ENCODE data around the gene BOD1L1. TPM values are rescaled to one million over a fixed set of nuclear protein-coding genes. Genes with fewer than 3 reads are reported as not detected.

Gene BOD1L1
- total RNA-seq, 1 experiment from 2014 or later: 22.0 TPM

- Histone ChIP-seq H3K36me3 (ENCODE audit: low read depth, low read length) (no peaks in the 10 kb centered on the region), H3K9me3 (ENCODE audit: low read length) (no peaks in the 10 kb centered on the region), H2AFZ (ENCODE audit: low read length) (no peak overlapping the region), H3F3A (ENCODE audit: low read length, unreplicated experiment) (no peaks in the 10 kb centered on the region), H4K20me1 (ENCODE audit: low read length) (no peaks in the 10 kb centered on the region), H3K27me3 (ENCODE audit: low read length) (no peaks in the 10 kb centered on the region), H3K9me2 (replicated peaks; ENCODE audit: low read length) (no peaks in the 10 kb centered on the region), H3K4me2 (ENCODE audit: low read length) (no peak overlapping the region), H3K4me3 (ENCODE audit: low read length) (no peak overlapping the region), H3K4me1 (ENCODE audit: insufficient read depth, low read length) (peaks cover 8% of the 10 kb centered on the region), H3K9ac (ENCODE audit: low read length) (no peak overlapping the region), H3K27ac (ENCODE audit: low read length) (no peak overlapping the region), H3K79me2 (ENCODE audit: low read length) (no peaks in the 10 kb centered on the region)
- DNase-seq (no peak), ATAC-seq (no peak)
- CTCF ChIA-PET: no interaction called here
- no TSS peak for BruUV-seq (replicated peaks)
- POLR2A ChIA-PET (ENCODE audit: unreplicated experiment): no interaction called here
- no peak for TF ChIP-seq CTCF (conservative IDR thresholded peaks at IDR 0.05; ENCODE audit: low read depth, low read length)
- TF ChIP-seq EZH2phosphoT487 (IDR thresholded peaks at IDR 0.05; ENCODE audit: borderline replicate concordance, low read length): no peak
- no peak for TF ChIP-seq EZH2 (IDR thresholded peaks at IDR 0.05; ENCODE audit: low read length, unreplicated experiment)
- intact Hi-C loops (cut with micrococcal nuclease): no loop called here
These were observed 43.1 kb upstream of the BOD1L1 start for GRCh38 chr4:13670456-13671160.

DNA sequence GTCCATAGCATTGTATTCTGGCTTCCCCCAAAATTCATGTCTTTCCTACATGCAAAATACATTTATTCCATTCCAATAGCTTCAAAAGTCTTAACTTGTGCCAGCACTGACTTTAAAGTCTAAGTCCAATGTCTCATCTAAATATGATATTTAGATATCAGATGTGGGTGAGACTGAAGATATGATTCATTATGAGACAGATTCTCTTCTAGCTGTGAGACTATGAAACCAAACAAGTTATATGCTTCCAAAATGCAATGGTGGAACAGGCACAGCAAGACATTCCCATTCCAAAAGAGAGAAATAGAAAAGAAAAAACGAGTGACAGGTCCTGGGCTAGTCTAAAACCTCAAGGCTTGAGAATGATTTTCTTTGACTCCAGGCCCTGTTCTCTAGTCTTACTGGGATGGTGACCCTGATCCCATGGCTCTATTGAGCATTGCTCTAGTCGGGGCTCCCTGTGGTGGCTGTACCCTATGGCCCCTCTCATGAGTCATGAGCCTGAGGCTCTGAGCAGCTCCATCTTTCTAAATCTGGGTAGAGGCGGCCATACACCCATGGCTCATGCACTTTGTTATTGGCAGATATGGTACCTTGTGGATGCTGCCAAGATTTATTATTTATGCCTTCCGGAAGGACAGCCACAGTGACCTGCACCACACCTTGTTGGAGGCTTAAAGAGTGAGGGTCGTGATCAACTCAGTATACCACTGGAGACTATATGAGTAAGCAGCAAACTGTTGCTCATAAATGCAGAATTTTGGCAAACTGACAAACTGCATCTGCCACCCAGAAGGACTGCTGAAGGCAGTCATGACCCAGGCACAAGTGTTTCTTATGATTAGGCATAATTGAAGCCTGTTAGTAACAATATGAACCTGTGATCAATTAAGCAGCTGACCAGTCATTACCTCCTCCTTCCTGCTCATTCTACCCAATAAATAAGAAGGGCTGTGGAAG lies 38.5 kb upstream of the BOD1L1 start:
- no peaks in the 10 kb centered on the region for H3K9me2 ChIP-seq (replicated peaks; ENCODE audit: low read length)
- no peak overlapping the region for H2AFZ ChIP-seq (ENCODE audit: low read length)
- DNase-seq: peak; percentile 48
- H3K9me3 ChIP-seq (ENCODE audit: low read length): no peaks in the 10 kb centered on the region
- no peak overlapping the region for H3K4me3 ChIP-seq (ENCODE audit: low read length)
- no peaks in the 10 kb centered on the region for H3K27me3 ChIP-seq (ENCODE audit: low read length)
- H3K9ac ChIP-seq (ENCODE audit: low read length): no peak overlapping the region
- H3K27ac ChIP-seq (ENCODE audit: low read length): peak overlapping the region; percentile 65
- BruUV-seq (replicated peaks): no TSS peak
- peaks cover 13% of the 10 kb centered on the region for H3K4me1 ChIP-seq (ENCODE audit: insufficient read depth, low read length)
- no peak; the same call in 1 of the 2 replicates for ATAC-seq
- peak overlapping the region; percentile 46; the same call in 1 of the 2 replicates for H3K4me2 ChIP-seq (ENCODE audit: low read length)
- CTCF ChIA-PET: no interaction called here
- no peaks in the 10 kb centered on the region for H3K36me3 ChIP-seq (ENCODE audit: low read depth, low read length)
- POLR2A ChIA-PET (ENCODE audit: unreplicated experiment): no interaction called here
- H4K20me1 ChIP-seq (ENCODE audit: low read length): no peaks in the 10 kb centered on the region
- H3K79me2 ChIP-seq (ENCODE audit: low read length): no peaks in the 10 kb centered on the region
- no peaks in the 10 kb centered on the region for H3F3A ChIP-seq (ENCODE audit: low read length, unreplicated experiment)
- TF ChIP-seq EZH2 (IDR thresholded peaks at IDR 0.05; ENCODE audit: low read length, unreplicated experiment): no peak
- TF ChIP-seq CTCF (conservative IDR thresholded peaks at IDR 0.05; ENCODE audit: low read depth, low read length): no peak
- no peak for TF ChIP-seq EZH2phosphoT487 (IDR thresholded peaks at IDR 0.05; ENCODE audit: borderline replicate concordance, low read length)
- intact Hi-C loops (cut with micrococcal nuclease): no loop called here

Measured in PC-3 (cell line).